Peyer's patch (tissue), 4 donors: ENCODE data around the gene CDK10.
"Not testable (repeated sequence)": the region's sequence is repeated elsewhere in the genome, so short reads cannot be mapped to it uniquely, and the experiment has no call there.

Source experiments
- POLR2A ChIP-seq, 2 donors: fragments of 450-650 bp; IDR thresholded peaks; one replicate each; pipeline ENCODE4 v1.5.1; 2017; ENCODE audit warnings: antibody characterized with exemption in 2 of 2, mild to moderate bottlenecking in 2 of 2, moderate library complexity in 2 of 2
- TF ChIP-seq, protein P1 (sequence below), 6 experiments: fragments of 450-650 bp in 4 of 6; fragments of 200-600 bp in 2 of 6; sonication (generic) in 1 of 6; IDR thresholded peaks; one replicate each; pipeline ENCODE4 v1.5.1; 2017 to 2019; ENCODE audit warnings: antibody characterized with exemption in 6 of 6, mild to moderate bottlenecking in 3 of 6, moderate library complexity in 1 of 6

DNA sequence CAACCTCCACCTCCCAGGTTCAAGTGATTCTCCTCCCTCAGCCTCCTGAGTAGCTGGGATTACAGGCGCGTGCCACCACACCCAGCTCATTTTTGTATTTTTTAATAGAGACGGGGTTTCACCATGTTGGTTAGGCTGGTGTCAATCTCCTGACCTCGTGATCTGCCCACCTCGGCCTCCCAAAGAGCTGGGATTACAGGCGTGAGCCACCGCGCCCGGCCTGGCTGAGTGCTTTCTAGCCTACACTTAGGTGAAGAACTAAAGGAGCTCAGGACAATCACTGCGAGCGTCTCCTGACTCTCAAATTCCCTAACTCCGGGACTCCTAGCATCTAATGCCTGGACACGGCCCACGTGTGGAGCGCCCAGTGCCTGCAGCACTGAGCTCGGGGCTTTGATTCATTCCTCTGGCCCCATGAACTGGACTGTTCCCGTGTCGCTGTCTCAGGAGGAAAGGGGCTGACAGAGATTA, 13.2 kb downstream of the CDK10 start:
- not testable (repeated sequence) for TF ChIP-seq POLR2A (IDR thresholded peaks at IDR 0.05)
- TF ChIP-seq, protein P1, sequence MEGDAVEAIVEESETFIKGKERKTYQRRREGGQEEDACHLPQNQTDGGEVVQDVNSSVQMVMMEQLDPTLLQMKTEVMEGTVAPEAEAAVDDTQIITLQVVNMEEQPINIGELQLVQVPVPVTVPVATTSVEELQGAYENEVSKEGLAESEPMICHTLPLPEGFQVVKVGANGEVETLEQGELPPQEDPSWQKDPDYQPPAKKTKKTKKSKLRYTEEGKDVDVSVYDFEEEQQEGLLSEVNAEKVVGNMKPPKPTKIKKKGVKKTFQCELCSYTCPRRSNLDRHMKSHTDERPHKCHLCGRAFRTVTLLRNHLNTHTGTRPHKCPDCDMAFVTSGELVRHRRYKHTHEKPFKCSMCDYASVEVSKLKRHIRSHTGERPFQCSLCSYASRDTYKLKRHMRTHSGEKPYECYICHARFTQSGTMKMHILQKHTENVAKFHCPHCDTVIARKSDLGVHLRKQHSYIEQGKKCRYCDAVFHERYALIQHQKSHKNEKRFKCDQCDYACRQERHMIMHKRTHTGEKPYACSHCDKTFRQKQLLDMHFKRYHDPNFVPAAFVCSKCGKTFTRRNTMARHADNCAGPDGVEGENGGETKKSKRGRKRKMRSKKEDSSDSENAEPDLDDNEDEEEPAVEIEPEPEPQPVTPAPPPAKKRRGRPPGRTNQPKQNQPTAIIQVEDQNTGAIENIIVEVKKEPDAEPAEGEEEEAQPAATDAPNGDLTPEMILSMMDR (IDR thresholded peaks at IDR 0.05): not testable (repeated sequence)
